ENCODE results near the gene NFATC2. TPM values are rescaled to one million over a fixed set of nuclear protein-coding genes. Genes with fewer than 3 reads are reported as not detected.

The NFATC2 gene
- total RNA-seq, result 4.4 and 4.9 TPM in 2 replicates
- polyA plus RNA-seq, result 8.3 and 10.3 TPM in 2 replicates

- DNase-seq (ENCODE audit: low spot score), result peak; percentile 78
- peak within 1 kb of the TSS; percentile 89 for H3K4me2 ChIP-seq
- peaks cover 26% of the 10 kb centered on the region for H3K79me2 ChIP-seq
- H3K4me1 ChIP-seq (ENCODE audit: insufficient read depth), result peaks cover 8% of the 10 kb centered on the region
- TF ChIP-seq EZH2phosphoT487 (IDR thresholded peaks at IDR 0.05; ENCODE audit: low read depth, severe bottlenecking, unreplicated experiment), result no peak
- TF ChIP-seq EZH2 (IDR thresholded peaks at IDR 0.05; ENCODE audit: borderline replicate concordance), result no peak
- H3K27me3 ChIP-seq, result peaks cover 28% of the 10 kb centered on the region
- H3K27ac ChIP-seq, result peak within 1 kb of the TSS; percentile 89
- no peaks in the 10 kb centered on the region for H4K20me1 ChIP-seq (ENCODE audit: insufficient read depth, poor library complexity, severe bottlenecking)
- peak within 1 kb of the TSS; percentile 52 for H2AFZ ChIP-seq
- H3K4me3 ChIP-seq, result peak within 1 kb of the TSS; percentile 36
- H3K9me2 ChIP-seq (replicated peaks; ENCODE audit: insufficient read depth), result no peaks in the 10 kb centered on the region
- no peaks in the 10 kb centered on the region for H3K36me3 ChIP-seq (replicated peaks; ENCODE audit: insufficient read depth, low read depth)
- 22% methylated on average over 16 of the region's 67 CpGs for WGBS (ENCODE audit: low lambda C conversion rate, missing lambda C conversion rate)
- H3K9me3 ChIP-seq (ENCODE audit: low read depth), result no peaks in the 10 kb centered on the region
These were observed at the start of gene NFATC2 for GRCh38 chr20:51542571-51543421. Gene NFATC2, minus strand, starts transcription at chr20:51542719. Its CDS starts 220 bp downstream, at chr20:51542499.

GRCh38 chr20:51591871-51592270 is 49.4 kb upstream of the NFATC2 start:
- TF ChIP-seq EZH2 (IDR thresholded peaks at IDR 0.05; ENCODE audit: borderline replicate concordance) (no peak), EZH2phosphoT487 (IDR thresholded peaks at IDR 0.05; ENCODE audit: low read depth, severe bottlenecking, unreplicated experiment) (no peak), CTCF (IDR thresholded peaks at IDR 0.05; ENCODE audit: poor library complexity) (no peak)
- no peaks in the 10 kb centered on the region for H3K9me3 ChIP-seq (ENCODE audit: low read depth)
- WGBS (ENCODE audit: low lambda C conversion rate, missing lambda C conversion rate), result 76% methylated on average over 10 of the region's 10 CpGs

GRCh38 chr20:51588762-51589161 is 46.2 kb upstream of the NFATC2 start:
- 79% methylated on average over 3 of the region's 3 CpGs for WGBS (ENCODE audit: low lambda C conversion rate, missing lambda C conversion rate)
- DNase-seq (ENCODE audit: low spot score), result no peak
- Histone ChIP-seq H3K79me2 (no peaks in the 10 kb centered on the region), H3K4me1 (ENCODE audit: insufficient read depth) (no peaks in the 10 kb centered on the region), H3K9me2 (replicated peaks; ENCODE audit: insufficient read depth) (no peaks in the 10 kb centered on the region), H3K4me3 (no peak overlapping the region), H3K4me2 (no peak overlapping the region), H3K27ac (no peak overlapping the region), H3K36me3 (replicated peaks; ENCODE audit: insufficient read depth, low read depth) (no peaks in the 10 kb centered on the region), H2AFZ (no peak overlapping the region), H3K27me3 (no peaks in the 10 kb centered on the region), H3K9me3 (ENCODE audit: low read depth) (no peaks in the 10 kb centered on the region), H4K20me1 (ENCODE audit: insufficient read depth, poor library complexity, severe bottlenecking) (no peaks in the 10 kb centered on the region)
- no peak for TF ChIP-seq EZH2 (IDR thresholded peaks at IDR 0.05; ENCODE audit: borderline replicate concordance)
- no peak for TF ChIP-seq EZH2phosphoT487 (IDR thresholded peaks at IDR 0.05; ENCODE audit: low read depth, severe bottlenecking, unreplicated experiment)
- TF ChIP-seq CTCF (IDR thresholded peaks at IDR 0.05; ENCODE audit: poor library complexity), result no peak

More at GRCh38 chr20:51591871-51592270, 49.4 kb upstream of the NFATC2 start:
- Histone ChIP-seq H3K36me3 (replicated peaks; ENCODE audit: insufficient read depth, low read depth) (no peaks in the 10 kb centered on the region), H3K79me2 (no peaks in the 10 kb centered on the region), H3K27ac (no peak overlapping the region), H2AFZ (no peak overlapping the region), H3K9me2 (replicated peaks; ENCODE audit: insufficient read depth) (no peaks in the 10 kb centered on the region), H3K4me1 (ENCODE audit: insufficient read depth) (peaks cover 5% of the 10 kb centered on the region), H3K4me3 (no peak overlapping the region), H3K27me3 (no peaks in the 10 kb centered on the region), H4K20me1 (ENCODE audit: insufficient read depth, poor library complexity, severe bottlenecking) (no peaks in the 10 kb centered on the region), H3K4me2 (no peak overlapping the region)
- DNase-seq (ENCODE audit: low spot score), result no peak

- no peak for DNase-seq (ENCODE audit: low spot score)
- Histone ChIP-seq H3K4me1 (ENCODE audit: insufficient read depth) (no peaks in the 10 kb centered on the region), H3K36me3 (replicated peaks; ENCODE audit: insufficient read depth, low read depth) (no peaks in the 10 kb centered on the region), H2AFZ (no peak overlapping the region), H3K79me2 (no peaks in the 10 kb centered on the region), H3K27me3 (no peaks in the 10 kb centered on the region), H3K4me2 (no peak overlapping the region), H3K9me3 (ENCODE audit: low read depth) (no peaks in the 10 kb centered on the region), H3K9me2 (replicated peaks; ENCODE audit: insufficient read depth) (no peaks in the 10 kb centered on the region), H3K4me3 (no peak overlapping the region), H3K27ac (no peak overlapping the region), H4K20me1 (ENCODE audit: insufficient read depth, poor library complexity, severe bottlenecking) (no peaks in the 10 kb centered on the region)
- TF ChIP-seq CTCF (IDR thresholded peaks at IDR 0.05; ENCODE audit: poor library complexity), result no peak
- TF ChIP-seq EZH2phosphoT487 (IDR thresholded peaks at IDR 0.05; ENCODE audit: low read depth, severe bottlenecking, unreplicated experiment), result no peak
- TF ChIP-seq EZH2 (IDR thresholded peaks at IDR 0.05; ENCODE audit: borderline replicate concordance), result no peak
- 97% methylated on average over 4 of the region's 4 CpGs for WGBS (ENCODE audit: low lambda C conversion rate, missing lambda C conversion rate)
These were observed 44.6 kb upstream of the NFATC2 start for GRCh38 chr20:51587145-51587544.
